SK-N-MC (cell line): ENCODE results near the gene ZNF740.

Experiments used
- DNase-seq: peaks from one replicate; pipeline ENCODE4 v3.0.0-alpha.2; 2011; ENCODE audit warnings: low read depth, low spot score
- H3K27ac ChIP-seq: fragments of 200-600 bp; sonication (generic); 2 replicates; pipeline ENCODE4 v1.5.1; 2016; ENCODE audit warnings: mixed run types
- H3K36me3 ChIP-seq: fragments of 200-600 bp; sonication (generic); 2 replicates; pipeline ENCODE4 v1.6.1; 2017; ENCODE audit warnings: antibody characterized with exemption, low read length, mixed read lengths; ENCODE audit not compliant: insufficient read depth
- H3K4me3 ChIP-seq: fragments of 200-600 bp; sonication (generic); 2 replicates; pipeline ENCODE4 v1.5.1; 2016
- H3K9ac ChIP-seq: fragments of 200-600 bp; sonication (generic); 2 replicates; pipeline ENCODE4 v1.8.0; 2017; ENCODE audit warnings: mixed run types, mixed read lengths; ENCODE audit not compliant: insufficient read length
- H3K9me3 ChIP-seq: fragments of 200-600 bp; sonication (generic); 2 replicates; pipeline ENCODE4 v1.6.1; 2017; ENCODE audit warnings: low read depth, mild to moderate bottlenecking, antibody characterized with exemption, low read length, moderate library complexity, mixed read lengths
- EZH2 ChIP-seq: fragments of 200-600 bp; sonication (generic); IDR thresholded peaks from one replicate; pipeline ENCODE4 v1.6.1; 2017; ENCODE audit warnings: antibody characterized with exemption
- FOXP2 ChIP-seq: optimal IDR thresholded peaks from 2 replicates; pipeline ENCODE3; 2011; ENCODE audit warnings: mild to moderate bottlenecking, moderate library complexity; ENCODE audit not compliant: insufficient read depth; ENCODE audit errors: extremely low read length, control extremely low read depth
- POLR2AphosphoS5 ChIP-seq: IDR thresholded peaks from 2 replicates; pipeline ENCODE4 v1.6.1; 2012; ENCODE audit warnings: mild to moderate bottlenecking, low read depth, low read length, borderline replicate concordance

The ZNF740 gene

DNA sequence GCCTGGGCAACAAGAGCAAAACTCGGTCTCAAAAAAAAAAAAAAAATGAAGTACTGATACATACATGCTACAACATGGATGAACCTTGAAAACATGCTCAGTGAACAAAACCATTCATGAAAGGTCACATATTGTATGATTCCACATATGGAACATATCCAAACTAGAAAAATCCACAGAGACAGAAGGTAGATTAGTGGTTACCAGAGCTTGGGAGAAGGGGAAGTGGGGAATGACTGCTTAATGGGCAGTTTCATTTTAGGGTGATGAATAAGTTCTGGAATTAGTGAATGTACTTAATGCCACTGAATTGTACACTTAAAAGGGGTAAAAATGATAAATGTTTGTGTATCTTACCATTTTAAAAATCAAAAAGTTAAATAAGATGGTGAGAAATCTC lies 23.8 kb downstream of the ZNF740 start:
- DNase-seq: no peak
- Histone ChIP-seq H3K4me3 (no peak overlapping the region), H3K36me3 (no peaks in the 10 kb centered on the region), H3K9me3 (no peaks in the 10 kb centered on the region), H3K27ac (no peak overlapping the region), H3K9ac (no peak overlapping the region)
- TF ChIP-seq EZH2: no peak
- TF ChIP-seq POLR2AphosphoS5: no peak
- no peak for TF ChIP-seq FOXP2

DNA sequence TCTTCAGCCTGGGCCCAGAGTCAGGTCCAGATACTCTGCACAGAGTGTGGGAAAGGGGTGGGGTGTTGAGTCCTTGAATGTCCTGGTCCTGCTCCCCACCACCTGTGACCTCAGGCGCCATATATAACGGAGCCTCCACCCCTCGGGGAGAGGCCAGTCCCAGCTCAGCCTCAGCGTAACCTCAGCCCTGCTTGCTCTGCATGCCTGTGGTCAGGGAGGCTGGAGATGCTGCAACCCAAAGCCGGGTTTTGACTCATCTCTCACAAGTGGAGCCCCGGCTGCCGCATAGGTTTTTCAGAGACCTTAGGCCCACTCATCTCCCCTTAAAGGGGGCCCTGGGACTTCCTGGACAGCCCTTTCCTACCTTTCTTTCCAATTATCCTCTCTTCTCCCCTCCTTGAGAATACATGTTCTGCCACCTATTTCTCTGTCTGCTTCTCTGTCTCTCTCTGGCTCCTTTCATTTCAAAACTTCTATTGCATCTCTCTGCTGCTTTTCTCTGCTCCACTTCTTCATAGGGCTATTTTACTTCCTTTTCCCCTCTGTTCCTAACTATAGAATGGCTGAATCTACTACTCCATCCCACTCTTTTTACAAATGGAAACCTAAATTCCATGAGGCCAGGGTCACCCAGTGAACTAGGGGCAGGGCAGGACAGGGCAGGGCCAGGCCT lies 25.4 kb downstream of the ZNF740 start:
- Histone ChIP-seq H3K9me3 (no peaks in the 10 kb centered on the region), H3K27ac (no peak overlapping the region), H3K9ac (no peak overlapping the region), H3K36me3 (peaks cover 9% of the 10 kb centered on the region; the same call in 1 of the 2 replicates), H3K4me3 (no peak overlapping the region)
- DNase-seq: no peak
- no peak for TF ChIP-seq FOXP2
- TF ChIP-seq EZH2: no peak
- TF ChIP-seq POLR2AphosphoS5: no peak

- Histone ChIP-seq H3K9ac (no peak within 1 kb of the TSS), H3K27ac (no peak within 1 kb of the TSS), H3K9me3 (no peaks in the 10 kb centered on the region), H3K36me3 (peaks cover 20% of the 10 kb centered on the region), H3K4me3 (no peak within 1 kb of the TSS)
- no peak for TF ChIP-seq FOXP2
- no peak for TF ChIP-seq POLR2AphosphoS5
- no peak for TF ChIP-seq EZH2
- DNase-seq: no peak
These were observed 26.5 kb downstream of the ZNF740 start, which contains the start of gene ITGB7 for GRCh38 chr12:53207042-53207441. TSS of gene ITGB7 (minus strand) at chr12:53207251. CDS start at chr12:53200443, 6,808 bp downstream.

DNA sequence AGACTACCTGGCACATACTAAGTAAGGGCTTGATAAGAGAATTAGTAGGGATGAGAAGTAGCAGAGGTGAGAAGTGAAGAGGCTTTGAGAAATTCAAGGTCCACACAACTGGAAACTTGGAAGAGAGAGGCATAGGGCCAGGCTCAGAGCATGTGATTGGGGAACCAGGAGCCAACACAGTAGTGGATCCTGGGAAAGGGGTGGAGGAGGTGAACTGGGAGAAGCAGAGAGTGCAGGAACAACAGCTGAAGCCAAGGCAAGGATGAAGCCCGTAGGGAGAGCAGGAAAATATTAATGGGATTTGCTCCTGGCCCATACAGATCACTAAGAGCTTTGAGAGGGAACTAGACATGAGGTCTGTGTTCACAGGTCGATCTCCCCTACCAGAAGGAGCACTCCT lies 27.9 kb downstream of the ZNF740 start:
- Histone ChIP-seq H3K27ac (no peak overlapping the region), H3K9ac (no peak overlapping the region), H3K9me3 (no peaks in the 10 kb centered on the region), H3K36me3 (peaks cover 34% of the 10 kb centered on the region), H3K4me3 (no peak overlapping the region)
- no peak for DNase-seq
- TF ChIP-seq FOXP2 (no peak), POLR2AphosphoS5 (no peak), EZH2 (no peak)

DNA sequence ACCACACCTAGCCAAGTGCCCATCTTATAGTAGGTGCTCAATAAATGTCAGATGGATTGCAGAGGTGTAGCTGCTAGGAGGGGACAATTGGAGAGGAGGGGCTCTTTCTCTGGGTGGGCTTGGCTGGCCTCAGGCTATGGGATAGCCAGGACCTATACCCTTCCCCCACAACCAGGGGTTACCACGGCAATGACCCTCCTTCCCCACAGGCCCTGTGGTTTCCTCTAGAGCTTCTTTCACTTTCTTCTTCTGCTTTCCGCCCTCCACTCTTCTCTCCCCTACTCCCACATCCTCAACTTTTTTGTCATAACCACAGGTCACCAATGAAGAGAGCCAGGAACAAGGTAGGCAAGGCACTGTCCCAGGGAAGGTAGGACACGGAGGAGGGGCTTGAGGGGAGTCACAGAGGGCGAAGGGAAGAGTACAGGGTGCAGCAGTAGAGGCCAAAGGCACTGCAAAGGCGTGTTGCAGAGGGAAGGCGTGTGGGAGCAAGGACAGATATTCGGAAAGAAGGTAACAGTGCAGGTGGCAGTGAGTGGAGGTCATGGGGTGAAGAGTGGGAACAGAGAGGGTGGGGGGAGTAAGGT lies 28.4 kb downstream of the ZNF740 start:
- Histone ChIP-seq H3K9ac (no peak overlapping the region), H3K27ac (no peak overlapping the region), H3K36me3 (peaks cover 40% of the 10 kb centered on the region), H3K4me3 (no peak overlapping the region), H3K9me3 (no peaks in the 10 kb centered on the region)
- no peak for DNase-seq
- TF ChIP-seq POLR2AphosphoS5 (no peak), EZH2 (no peak), FOXP2 (no peak)

DNA sequence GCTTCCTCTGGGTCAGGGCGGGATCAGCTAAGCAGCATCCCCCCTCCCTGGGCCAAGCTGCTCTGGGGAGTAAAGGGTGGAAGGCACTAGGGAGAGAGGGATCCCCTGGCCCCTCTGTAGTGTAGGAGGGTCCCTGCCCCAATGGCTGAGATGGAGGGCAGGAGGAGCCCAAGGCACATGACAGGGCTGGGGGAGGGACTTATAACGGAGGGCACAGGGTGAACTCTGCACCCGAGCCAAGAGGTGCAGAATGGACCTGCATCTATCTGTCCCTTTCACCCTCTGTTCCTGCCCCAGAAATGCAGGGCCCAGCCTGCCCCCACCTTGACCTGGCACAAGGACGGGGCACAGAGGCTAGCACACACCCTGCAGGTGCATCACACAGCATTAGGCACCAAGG lies 30.3 kb downstream of the ZNF740 start:
- Histone ChIP-seq H3K9ac (no peak overlapping the region), H3K9me3 (no peaks in the 10 kb centered on the region), H3K4me3 (no peak overlapping the region), H3K27ac (no peak overlapping the region), H3K36me3 (peaks cover 51% of the 10 kb centered on the region)
- TF ChIP-seq POLR2AphosphoS5 (no peak), FOXP2 (no peak), EZH2 (no peak)
- DNase-seq: no peak

DNA sequence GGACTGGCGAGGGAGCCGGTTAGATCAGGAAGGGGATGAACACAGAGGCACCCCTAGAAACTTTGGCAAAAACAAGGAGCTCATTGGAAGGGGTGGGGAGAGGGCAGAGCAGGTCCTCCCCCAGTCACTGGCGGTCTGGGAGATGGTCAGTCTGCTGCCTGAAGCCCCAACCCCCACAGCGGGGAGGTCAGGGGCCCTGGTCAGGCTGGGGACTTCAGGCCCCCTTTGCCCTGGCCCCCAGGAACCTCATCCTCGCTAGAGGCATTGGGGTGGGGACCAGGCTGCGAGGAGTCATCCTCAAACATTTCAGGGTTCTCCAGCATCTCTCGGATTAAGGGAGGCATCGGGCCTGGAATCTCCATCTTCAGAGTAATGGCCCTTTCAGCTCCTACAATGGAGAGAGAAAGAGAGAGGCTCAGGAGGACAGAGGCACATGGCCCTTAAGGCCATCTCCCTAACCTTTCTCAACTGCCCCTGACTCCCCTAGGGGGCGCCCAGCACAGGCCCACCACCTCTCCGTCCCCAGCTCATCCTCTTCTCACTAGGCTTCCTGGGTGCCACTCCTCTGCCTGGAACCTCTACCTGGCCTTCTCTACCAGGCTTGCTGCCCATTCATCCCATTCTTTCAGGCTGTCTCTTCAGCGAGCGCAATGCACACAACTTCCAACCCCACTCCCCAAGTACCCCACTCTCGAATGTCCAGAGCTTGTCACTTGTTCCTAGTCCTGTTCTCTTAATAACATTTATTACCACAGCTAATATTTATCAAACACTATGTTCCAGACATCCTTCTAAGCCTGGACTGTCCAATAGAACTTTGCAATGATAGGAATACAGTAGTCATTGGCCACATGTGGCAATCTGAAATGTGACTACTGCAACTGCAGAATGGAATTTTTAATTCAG lies 31.2 kb downstream of the ZNF740 start:
- Histone ChIP-seq H3K27ac (no peak overlapping the region), H3K9me3 (no peaks in the 10 kb centered on the region), H3K36me3 (peaks cover 53% of the 10 kb centered on the region), H3K9ac (no peak overlapping the region), H3K4me3 (no peak overlapping the region)
- DNase-seq: no peak
- no peak for TF ChIP-seq EZH2
- TF ChIP-seq POLR2AphosphoS5: no peak
- TF ChIP-seq FOXP2: no peak

DNA sequence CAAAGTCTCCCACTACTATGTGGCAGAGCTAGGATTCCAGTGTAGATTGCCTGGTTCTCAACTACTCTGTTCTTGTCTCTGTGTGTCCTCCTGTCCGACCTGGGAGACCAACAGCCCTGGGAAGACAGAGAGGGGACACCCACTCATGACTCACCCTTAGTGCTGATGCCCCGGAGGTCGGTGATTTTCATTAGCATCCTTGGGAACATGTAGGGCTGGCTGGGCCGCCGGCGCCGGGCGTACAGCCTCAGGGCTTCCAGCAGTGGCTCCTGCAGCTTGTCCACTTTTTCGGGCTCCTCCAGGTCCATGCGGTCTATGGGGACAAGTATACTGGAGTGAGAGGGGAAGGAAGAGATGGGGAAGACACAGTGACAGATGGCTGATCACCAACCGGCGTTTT lies 32.4 kb downstream of the ZNF740 start:
- H3K9ac ChIP-seq: no peak overlapping the region
- peaks cover 53% of the 10 kb centered on the region for H3K36me3 ChIP-seq
- no peak overlapping the region for H3K4me3 ChIP-seq
- TF ChIP-seq EZH2: no peak
- no peak for TF ChIP-seq POLR2AphosphoS5
- TF ChIP-seq FOXP2: no peak
- no peaks in the 10 kb centered on the region for H3K9me3 ChIP-seq
- DNase-seq: no peak
- no peak overlapping the region for H3K27ac ChIP-seq
